ENCODE measurements around the gene SLC52A3.

SLC52A3 gene

DNA sequence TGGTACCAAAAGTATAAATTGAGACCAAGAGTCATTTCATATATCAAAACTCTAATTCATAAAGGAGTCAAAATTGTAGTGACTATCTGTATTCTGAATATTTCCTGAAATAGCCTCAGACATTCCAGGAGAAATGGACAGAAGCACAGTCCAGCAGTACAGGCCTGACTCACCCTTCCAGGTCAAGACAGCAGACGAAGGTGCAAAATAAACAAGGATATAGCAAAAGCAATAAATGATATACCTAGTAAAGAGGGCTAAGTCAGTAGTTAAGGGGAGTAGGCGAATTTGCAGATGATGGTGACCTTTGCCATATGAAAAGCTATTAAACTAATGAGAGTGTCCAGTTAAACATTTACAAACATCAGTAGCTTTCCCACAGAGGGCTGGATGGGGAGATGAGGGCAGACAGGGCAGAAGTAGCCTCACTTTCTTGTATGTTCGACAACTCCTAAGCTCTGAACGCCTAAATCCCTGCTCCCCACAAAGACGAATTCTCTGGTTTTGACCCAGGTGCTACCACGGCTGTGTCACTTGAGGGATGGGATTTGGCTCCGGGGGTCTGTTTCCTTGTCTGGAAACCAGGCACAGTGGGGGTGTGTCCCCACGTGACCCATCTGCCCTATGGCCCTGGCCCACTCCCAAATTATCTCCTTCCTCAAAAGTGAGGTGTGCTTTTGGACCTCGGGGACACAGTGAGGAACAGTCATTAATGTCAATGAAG, 3.6 kb upstream of the SLC52A3 start:
- Histone ChIP-seq H3K4me1 (no peaks in the 10 kb centered on the region), H3K27me3 (no peaks in the 10 kb centered on the region), H3K4me3 (ENCODE audit: low read depth, low read length) (no peak overlapping the region), H3K36me3 (no peaks in the 10 kb centered on the region), H3K9me3 (no peaks in the 10 kb centered on the region)
- DNase-seq, result no peak
- TF ChIP-seq, protein P1, sequence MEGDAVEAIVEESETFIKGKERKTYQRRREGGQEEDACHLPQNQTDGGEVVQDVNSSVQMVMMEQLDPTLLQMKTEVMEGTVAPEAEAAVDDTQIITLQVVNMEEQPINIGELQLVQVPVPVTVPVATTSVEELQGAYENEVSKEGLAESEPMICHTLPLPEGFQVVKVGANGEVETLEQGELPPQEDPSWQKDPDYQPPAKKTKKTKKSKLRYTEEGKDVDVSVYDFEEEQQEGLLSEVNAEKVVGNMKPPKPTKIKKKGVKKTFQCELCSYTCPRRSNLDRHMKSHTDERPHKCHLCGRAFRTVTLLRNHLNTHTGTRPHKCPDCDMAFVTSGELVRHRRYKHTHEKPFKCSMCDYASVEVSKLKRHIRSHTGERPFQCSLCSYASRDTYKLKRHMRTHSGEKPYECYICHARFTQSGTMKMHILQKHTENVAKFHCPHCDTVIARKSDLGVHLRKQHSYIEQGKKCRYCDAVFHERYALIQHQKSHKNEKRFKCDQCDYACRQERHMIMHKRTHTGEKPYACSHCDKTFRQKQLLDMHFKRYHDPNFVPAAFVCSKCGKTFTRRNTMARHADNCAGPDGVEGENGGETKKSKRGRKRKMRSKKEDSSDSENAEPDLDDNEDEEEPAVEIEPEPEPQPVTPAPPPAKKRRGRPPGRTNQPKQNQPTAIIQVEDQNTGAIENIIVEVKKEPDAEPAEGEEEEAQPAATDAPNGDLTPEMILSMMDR (IDR thresholded peaks at IDR 0.05; ENCODE audit: low read depth, low read length), result no peak

DNA sequence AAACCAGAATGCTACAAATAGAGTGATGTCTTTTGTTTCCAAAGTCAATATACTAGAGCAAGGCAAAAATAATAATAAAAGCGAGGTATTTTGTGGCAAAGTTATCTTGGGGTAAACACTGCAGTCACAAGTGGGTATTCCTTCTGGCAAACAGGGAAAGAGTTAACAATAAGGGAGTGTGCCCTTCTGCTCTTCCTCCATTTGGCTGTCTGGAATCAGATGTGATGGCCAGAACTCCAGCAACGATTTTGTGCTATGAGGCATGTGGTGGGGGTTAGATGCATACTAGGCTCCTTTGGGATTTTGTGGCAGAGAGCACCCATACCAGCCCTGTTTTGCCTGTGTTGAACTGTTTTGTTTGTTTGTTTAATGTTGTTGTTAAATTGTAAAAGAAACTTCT, 2.4 kb upstream of the SLC52A3 start:
- Histone ChIP-seq H3K36me3 (no peaks in the 10 kb centered on the region), H3K9me3 (no peaks in the 10 kb centered on the region), H3K27me3 (no peaks in the 10 kb centered on the region), H3K4me3 (ENCODE audit: low read depth, low read length) (no peak overlapping the region), H3K4me1 (no peaks in the 10 kb centered on the region)
- TF ChIP-seq, protein P1 (IDR thresholded peaks at IDR 0.05; ENCODE audit: low read depth, low read length), result no peak
- no peak for DNase-seq

DNA sequence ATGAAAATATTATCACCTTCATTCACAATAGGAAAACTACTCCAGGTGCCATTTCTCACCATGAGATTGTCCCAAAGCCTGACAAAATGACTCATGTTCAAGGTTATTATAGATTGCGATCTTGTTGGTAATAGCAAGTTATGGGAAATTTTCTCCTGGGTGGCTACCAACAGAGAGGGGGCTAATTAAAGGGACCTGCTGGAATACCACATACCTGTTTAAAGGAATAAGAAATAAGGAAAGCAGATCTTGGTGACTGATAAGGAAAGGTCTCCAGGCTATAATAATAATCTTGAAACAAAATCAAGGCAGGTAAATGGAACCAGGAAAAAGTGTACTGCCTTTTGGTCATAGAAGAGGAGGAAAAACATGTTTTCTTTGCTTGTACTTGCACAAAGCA, 1.4 kb downstream of the SLC52A3 start:
- no peak for DNase-seq
- Histone ChIP-seq H3K27me3 (no peaks in the 10 kb centered on the region), H3K9me3 (no peaks in the 10 kb centered on the region), H3K4me3 (ENCODE audit: low read depth, low read length) (no peak overlapping the region), H3K36me3 (no peaks in the 10 kb centered on the region), H3K4me1 (no peaks in the 10 kb centered on the region)
- TF ChIP-seq, protein P1 (IDR thresholded peaks at IDR 0.05; ENCODE audit: low read depth, low read length), result no peak

DNA sequence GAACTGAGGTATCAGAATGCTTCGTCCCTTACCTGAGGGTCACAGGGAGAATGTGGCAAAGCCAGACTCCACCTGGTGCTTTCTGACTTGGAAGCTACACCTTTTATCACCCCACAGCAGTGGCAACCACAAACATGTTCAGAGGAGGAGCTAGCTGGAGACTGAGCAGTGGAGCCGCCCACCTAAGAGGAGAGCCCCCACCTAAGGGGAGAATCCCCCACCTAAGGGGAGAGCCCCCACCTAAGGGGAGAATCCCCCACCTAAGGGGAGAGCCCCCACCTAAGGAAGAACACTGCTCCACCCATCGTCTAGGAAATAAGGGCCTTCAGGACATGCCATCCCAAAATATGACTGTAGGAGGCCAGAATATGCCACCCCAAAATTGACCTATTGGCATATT, 4.0 kb downstream of the SLC52A3 start:
- H3K4me3 ChIP-seq (ENCODE audit: low read depth, low read length), result no peak overlapping the region
- TF ChIP-seq, protein P1 (IDR thresholded peaks at IDR 0.05; ENCODE audit: low read depth, low read length), result no peak
- no peaks in the 10 kb centered on the region for H3K36me3 ChIP-seq
- no peaks in the 10 kb centered on the region for H3K27me3 ChIP-seq
- no peaks in the 10 kb centered on the region for H3K9me3 ChIP-seq
- H3K4me1 ChIP-seq, result no peaks in the 10 kb centered on the region
- no peak for DNase-seq

DNA sequence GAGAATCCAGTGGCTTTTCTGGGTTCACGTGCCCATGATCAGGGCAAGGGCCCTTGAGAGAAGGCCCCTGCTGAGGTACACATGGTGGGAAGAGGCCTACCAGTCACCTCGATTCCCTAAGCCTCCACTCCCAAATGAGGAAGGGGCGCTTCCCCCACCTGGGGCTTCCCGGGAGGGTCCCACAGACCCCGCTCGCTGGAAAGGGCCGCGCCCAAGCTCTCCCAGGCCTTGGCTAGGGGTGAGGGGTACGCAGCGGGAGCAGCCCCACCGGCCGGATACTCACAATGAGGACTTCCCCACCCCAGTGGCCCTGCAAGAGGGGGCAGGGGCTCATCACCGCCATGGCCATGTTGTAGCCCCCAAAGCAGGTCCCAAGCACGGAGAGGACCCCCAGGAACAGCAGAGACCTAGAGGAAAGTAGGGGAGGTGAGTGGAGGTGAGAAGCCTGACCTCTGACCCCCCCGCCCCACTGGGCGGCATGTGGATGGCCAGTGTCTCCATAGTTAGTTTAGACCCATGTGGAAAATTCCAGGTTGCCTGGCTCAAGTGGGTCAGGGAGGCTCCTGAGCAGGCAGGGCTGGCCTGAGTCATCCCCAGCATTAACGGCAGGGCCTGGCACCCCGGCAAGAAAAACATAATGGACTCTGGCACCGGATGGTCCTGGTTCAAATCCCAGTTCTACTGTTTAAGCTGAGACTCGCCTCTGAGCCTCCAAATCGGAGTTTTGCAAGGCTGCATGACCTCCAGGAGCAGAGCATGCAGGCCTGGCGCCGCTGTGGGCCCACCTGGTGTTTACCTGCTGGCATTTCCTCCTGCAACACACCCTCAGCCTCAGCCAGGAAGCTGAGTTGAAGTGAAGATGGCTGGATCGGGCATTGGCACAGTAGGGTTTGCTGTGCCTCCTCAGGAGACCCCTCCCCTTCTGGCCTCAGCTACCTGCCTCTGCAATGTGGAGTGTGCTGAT, 6.6 kb downstream of the SLC52A3 start:
- H3K4me1 ChIP-seq, result no peaks in the 10 kb centered on the region
- H3K4me3 ChIP-seq (ENCODE audit: low read depth, low read length), result no peak overlapping the region
- no peaks in the 10 kb centered on the region for H3K36me3 ChIP-seq
- TF ChIP-seq, protein P1 (IDR thresholded peaks at IDR 0.05; ENCODE audit: low read depth, low read length), result no peak
- no peak for DNase-seq
- no peaks in the 10 kb centered on the region for H3K27me3 ChIP-seq
- H3K9me3 ChIP-seq, result no peaks in the 10 kb centered on the region

All from BE2C (cell line).